HepG2 (cell line): ENCODE data around the gene SLC22A23. TPM values are rescaled to one million over a fixed set of nuclear protein-coding genes. Genes with fewer than 3 reads are reported as not detected.

ENCODE experiments used
- ATAC-seq: fragments of 200-7000 bp; cut with Tn5 transposase; 3 replicates; pipeline ENCODE4 v1.9.1; 2020; ENCODE audit warnings: mild to moderate bottlenecking, moderate library complexity
- BruUV-seq: library from RNA; stranded (reverse); fragments of 400-500 nt; replicated peaks from 2 replicates; lab custom pipeline; 2021; lab: Mats Ljungman, UMichigan
- CTCF ChIA-PET: fragments of 300-600 bp; formaldehyde crosslinking; extraction: SDS; loops from one replicate; lab custom pipeline; 2021; ENCODE audit warnings: low total read pairs, inconsistent platforms, low intra/inter-chr PET ratio; lab: Yijun Ruan, JAX
- POLR2A ChIA-PET: fragments of 350-600 bp; sonication (Branson Sonifier 250); formaldehyde crosslinking; loops from one replicate; lab custom pipeline; 2020; ENCODE audit warnings: antibody characterized with exemption, inconsistent platforms; lab: Yijun Ruan, JAX
- DNase-seq: peaks from one replicate; pipeline ENCODE4 v3.0.0-alpha.2; 2015; ENCODE audit warnings: low spot score
- FAIRE-seq: peaks from 3 replicates; lab custom pipeline; 2011; peaks lifted over from hg19 to GRCh38; lab: Jason Lieb, UNC
- H2AFZ ChIP-seq: one replicate; pipeline ENCODE4 v1.6.1; 2011; ENCODE audit warnings: low read length, inconsistent platforms
- H3K27ac ChIP-seq: fragments of 300-600 bp; 3 replicates; pipeline ENCODE4 v1.8.0; 2011; ENCODE audit warnings: mixed run types, mild to moderate bottlenecking, mixed read lengths, low read length, inconsistent platforms; ENCODE audit not compliant: insufficient read depth; ENCODE audit errors: extremely low read length
- H3K27me3 ChIP-seq, 2 experiments: fragments of 200-600 bp in 1 of 2; 2 replicates in 1 of 2; 3 replicates in 1 of 2; pipeline versions ENCODE4 v1.6.0 to v1.8.0; 2011; ENCODE audit warnings: low read length in 2 of 2, mild to moderate bottlenecking in 2 of 2, moderate library complexity in 2 of 2, inconsistent platforms in 1 of 2; ENCODE audit not compliant: insufficient read depth in 2 of 2, control insufficient read depth in 1 of 2
- H3K36me3 ChIP-seq, 2 experiments: fragments of 200-600 bp in 1 of 2; replicated peaks in 1 of 2; 2 replicates in 1 of 2; 3 replicates in 1 of 2; pipeline versions ENCODE4 v1.5.1 to v1.8.0; 2011; ENCODE audit warnings: low read length in 2 of 2, inconsistent platforms in 1 of 2; ENCODE audit not compliant: insufficient read depth in 2 of 2, control insufficient read depth in 1 of 2
- H3K4me1 ChIP-seq: 2 replicates; pipeline ENCODE4 v1.5.1; 2012; ENCODE audit warnings: low read length, inconsistent platforms; ENCODE audit not compliant: insufficient read depth
- H3K4me2 ChIP-seq: 2 replicates; pipeline ENCODE4 v1.6.0; 2011; ENCODE audit warnings: low read depth, low read length, inconsistent platforms
- H3K4me3 ChIP-seq, 3 experiments: fragments of 200-600 bp in 1 of 3; sonication (generic), shearing (Covaris generic) in 1 of 3; replicated peaks in 1 of 3; 2 replicates each; pipeline ENCODE4 v1.5.1; 2011 to 2016; ENCODE audit warnings: low read length in 3 of 3, inconsistent platforms in 2 of 3, low read depth in 2 of 3, mild to moderate bottlenecking in 2 of 3, control low read depth in 1 of 3, mixed read lengths in 1 of 3; ENCODE audit not compliant: insufficient read depth in 1 of 3
- H3K79me2 ChIP-seq: one replicate; pipeline ENCODE4 v1.6.1; 2011; ENCODE audit warnings: low read length, inconsistent platforms; ENCODE audit not compliant: insufficient read depth
- H3K9ac ChIP-seq: 2 replicates; pipeline ENCODE4 v1.6.0; 2011; ENCODE audit warnings: mild to moderate bottlenecking, low read depth, low read length, inconsistent platforms; ENCODE audit not compliant: insufficient read depth
- H3K9me3 ChIP-seq: 2 replicates; pipeline ENCODE4 v1.5.1; 2012; ENCODE audit warnings: mild to moderate bottlenecking, low read length
- H4K20me1 ChIP-seq: 2 replicates; pipeline ENCODE4 v1.6.0; 2011; ENCODE audit warnings: inconsistent platforms, mild to moderate bottlenecking, low read length, moderate library complexity; ENCODE audit not compliant: insufficient read depth
- MYNN ChIP-seq: sonication (generic); formaldehyde crosslinking; IDR thresholded peaks from 2 replicates; pipeline ENCODE4 v1.4.0; 2020; ENCODE audit warnings: mild to moderate bottlenecking, low read depth, missing genetic modification reagents
- RBM22 ChIP-seq: fragments of 200-400 bp; formaldehyde crosslinking; optimal IDR thresholded peaks from 2 replicates; pipeline ENCODE3; 2017; ENCODE audit warnings: mild to moderate bottlenecking, low read length, moderate library complexity
- ZBTB1 ChIP-seq: sonication (generic); formaldehyde crosslinking; IDR thresholded peaks from 2 replicates; pipeline ENCODE4 v1.4.0; 2020; ENCODE audit warnings: missing genetic modification reagents, borderline replicate concordance
- ZBTB10 ChIP-seq: sonication (generic); formaldehyde crosslinking; IDR thresholded peaks from 2 replicates; pipeline ENCODE4 v1.4.0; 2020; ENCODE audit warnings: missing genetic modification reagents, borderline replicate concordance
- ZNF646 ChIP-seq: sonication (generic); formaldehyde crosslinking; IDR thresholded peaks from 2 replicates; pipeline ENCODE4 v1.9.0; 2021; ENCODE audit warnings: mild to moderate bottlenecking, missing genetic modification reagents
- ZNF652 ChIP-seq: IDR thresholded peaks from 2 replicates; pipeline ENCODE4 v1.6.1; 2016; ENCODE audit warnings: low read depth, borderline replicate concordance
- WGBS: methylation state at CpG from one replicate; pipeline ENCODE4 v1.1.6; 2017; ENCODE audit warnings: low lambda C conversion rate; 5-methylcytosine and 5-hydroxymethylcytosine counted together
- in situ Hi-C: cut with HindIII; loops from 2 replicates; pipeline ENCODE4 v1.10.0; 2017; ENCODE audit warnings: low pct_unique_long_range_greater_than_20kb; ENCODE audit not compliant: extremely low pct_ligation_motif_present
- intact Hi-C: fragments of 100-400 bp; cut with micrococcal nuclease; formaldehyde crosslinking; loops from one replicate; pipeline ENCODE4 v1.10.0; 2022; ENCODE audit not compliant: unreplicated experiment
- polyA plus RNA-seq, 8 experiments: library from polyadenylated mRNA; depleted of rRNA in 3 of 8; stranded (reverse) in 7 of 8; unstranded in 1 of 8; fragments of >200 nt; fragmentation: Illumina TruSeq in 4 of 8; extraction: Trizol in 4 of 8; gene quantifications; 2 replicates each; pipeline versions ENCODE4 v1.2.1 to v1.2.3, GENCODE V29; 2011 to 2016; ENCODE audit warnings: low read depth in 4 of 8, missing spikeins in 1 of 8, mixed read lengths in 1 of 8; ENCODE audit not compliant: insufficient read depth in 1 of 8
- total RNA-seq, 5 experiments: library from RNA; depleted of rRNA; stranded (reverse); fragments of >200 nt; fragmentation: Illumina TruSeq; extraction: Trizol; gene quantifications; 2 replicates each; pipeline ENCODE4 v1.2.3, GENCODE V29; 2016; ENCODE audit warnings: low read depth in 1 of 5

SLC22A23 gene
- total and polyA plus RNA-seq, 2 of the 13 experiments (the other 11 are each of a cell fraction or from before 2014, with no cell fraction given): 11.8 to 17.5 TPM

DNA sequence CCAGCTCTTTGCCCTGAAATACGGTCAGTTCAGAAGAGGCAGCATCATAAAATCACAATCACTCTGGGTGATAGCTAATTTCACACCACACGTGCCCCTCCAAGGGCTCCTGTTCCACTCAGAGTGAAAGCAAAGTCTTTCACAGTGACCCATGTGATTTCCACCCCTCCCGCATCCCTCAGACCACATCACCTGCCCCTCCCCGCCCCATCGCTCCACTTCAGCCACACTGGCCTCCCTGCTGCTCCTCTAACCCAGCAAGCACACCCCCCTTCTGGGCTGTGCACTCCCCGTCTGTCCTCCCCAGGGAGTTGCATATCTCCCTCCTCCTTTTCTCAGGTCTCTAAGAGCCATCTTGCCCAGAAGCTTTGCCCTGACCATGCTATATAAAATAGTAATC is 123.6 kb downstream of the SLC22A23 start:
- CTCF ChIA-PET: no interaction called here
- intact Hi-C loops: no loop called here
- H3K27me3 ChIP-seq: no peaks in the 10 kb centered on the region
- BruUV-seq: no TSS peak
- peaks cover 5% of the 10 kb centered on the region in 2 experiments; a peak in 3 of 5 replicates for H3K36me3 ChIP-seq
- WGBS: 98% methylated on average over 6 of the region's 6 CpGs
- H2AFZ ChIP-seq: no peak overlapping the region
- FAIRE-seq (no peak), DNase-seq (no peak)
- no peak overlapping the region for H3K4me2 ChIP-seq
- H3K4me1 ChIP-seq: peaks cover 19% of the 10 kb centered on the region
- in situ Hi-C loops: no loop called here
- TF ChIP-seq ZNF652 (CRISPR knock-in tag) (no peak), RBM22 (peak; percentile 31), MYNN (no peak), ZBTB1 (no peak), ZBTB10 (CRISPR knock-in tag) (no peak), ZNF646 (CRISPR knock-in tag) (no peak)
- TF ChIP-seq, all 625 proteins: peak for 1
- Histone ChIP-seq H3K79me2 (peaks cover 16% of the 10 kb centered on the region), H3K27ac (no peak overlapping the region), H3K4me3 (no peak overlapping the region), H3K9ac (no peak overlapping the region), H4K20me1 (no peaks in the 10 kb centered on the region), H3K9me3 (no peaks in the 10 kb centered on the region)
- ATAC-seq: no peak
- POLR2A ChIA-PET: no interaction called here
